ENCODE data around the gene KIF3B.

Gene KIF3B

DNA sequence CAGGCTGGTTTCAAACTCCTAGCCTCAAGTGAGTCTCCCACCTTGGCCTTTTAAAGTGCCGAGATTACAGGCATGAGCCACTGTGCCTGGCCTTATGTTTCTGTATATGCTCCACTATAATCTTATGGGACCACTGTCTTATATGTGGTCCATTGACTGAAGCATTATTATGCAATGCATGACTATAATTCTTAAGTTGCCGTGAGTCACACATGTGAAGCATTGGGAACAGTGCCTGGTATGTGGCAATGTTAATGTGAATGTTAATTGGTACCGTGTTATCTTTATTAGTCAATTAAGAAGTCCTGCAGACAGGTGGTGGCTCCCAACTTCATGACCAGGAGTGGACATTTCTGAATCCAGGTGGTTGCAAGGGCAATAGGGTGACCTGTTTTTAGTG is 66.0 kb downstream of the KIF3B start:
- TF ChIP-seq, protein P1, sequence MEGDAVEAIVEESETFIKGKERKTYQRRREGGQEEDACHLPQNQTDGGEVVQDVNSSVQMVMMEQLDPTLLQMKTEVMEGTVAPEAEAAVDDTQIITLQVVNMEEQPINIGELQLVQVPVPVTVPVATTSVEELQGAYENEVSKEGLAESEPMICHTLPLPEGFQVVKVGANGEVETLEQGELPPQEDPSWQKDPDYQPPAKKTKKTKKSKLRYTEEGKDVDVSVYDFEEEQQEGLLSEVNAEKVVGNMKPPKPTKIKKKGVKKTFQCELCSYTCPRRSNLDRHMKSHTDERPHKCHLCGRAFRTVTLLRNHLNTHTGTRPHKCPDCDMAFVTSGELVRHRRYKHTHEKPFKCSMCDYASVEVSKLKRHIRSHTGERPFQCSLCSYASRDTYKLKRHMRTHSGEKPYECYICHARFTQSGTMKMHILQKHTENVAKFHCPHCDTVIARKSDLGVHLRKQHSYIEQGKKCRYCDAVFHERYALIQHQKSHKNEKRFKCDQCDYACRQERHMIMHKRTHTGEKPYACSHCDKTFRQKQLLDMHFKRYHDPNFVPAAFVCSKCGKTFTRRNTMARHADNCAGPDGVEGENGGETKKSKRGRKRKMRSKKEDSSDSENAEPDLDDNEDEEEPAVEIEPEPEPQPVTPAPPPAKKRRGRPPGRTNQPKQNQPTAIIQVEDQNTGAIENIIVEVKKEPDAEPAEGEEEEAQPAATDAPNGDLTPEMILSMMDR (IDR thresholded peaks at IDR 0.05) = no peak

DNA sequence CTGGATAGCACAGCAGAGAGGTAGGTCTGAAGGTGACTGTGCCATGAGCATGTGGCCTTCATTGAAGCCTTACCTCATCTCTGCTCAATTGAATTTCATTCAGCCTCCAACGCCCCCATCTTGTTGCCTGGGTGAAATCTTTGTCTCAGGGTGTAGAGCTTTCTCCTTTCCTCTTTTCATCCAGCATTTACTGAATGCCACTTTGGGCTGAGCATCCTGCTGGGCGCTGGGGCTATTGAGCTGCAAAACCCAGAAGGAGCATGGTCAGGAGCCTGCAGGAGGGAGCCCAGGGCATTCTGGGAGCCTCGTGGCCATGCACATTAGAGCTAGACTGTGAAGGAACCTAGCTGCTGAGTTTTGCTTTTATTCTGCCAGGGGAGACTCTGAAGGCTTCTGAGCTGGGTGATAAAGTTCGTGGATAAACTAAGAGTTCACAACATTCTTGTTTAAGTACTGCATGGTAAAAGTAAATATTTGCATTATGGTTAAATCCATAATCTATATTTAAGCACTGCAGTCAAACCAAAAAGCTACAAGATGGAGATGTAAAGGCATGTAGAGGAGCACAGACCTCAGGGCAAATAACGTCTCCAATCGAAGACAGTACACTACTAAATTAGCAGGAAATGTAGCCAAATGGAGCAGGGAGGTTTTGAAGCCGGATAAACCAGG is 67.5 kb downstream of the KIF3B start:
- TF ChIP-seq, protein P1 (IDR thresholded peaks at IDR 0.05) = no peak

DNA sequence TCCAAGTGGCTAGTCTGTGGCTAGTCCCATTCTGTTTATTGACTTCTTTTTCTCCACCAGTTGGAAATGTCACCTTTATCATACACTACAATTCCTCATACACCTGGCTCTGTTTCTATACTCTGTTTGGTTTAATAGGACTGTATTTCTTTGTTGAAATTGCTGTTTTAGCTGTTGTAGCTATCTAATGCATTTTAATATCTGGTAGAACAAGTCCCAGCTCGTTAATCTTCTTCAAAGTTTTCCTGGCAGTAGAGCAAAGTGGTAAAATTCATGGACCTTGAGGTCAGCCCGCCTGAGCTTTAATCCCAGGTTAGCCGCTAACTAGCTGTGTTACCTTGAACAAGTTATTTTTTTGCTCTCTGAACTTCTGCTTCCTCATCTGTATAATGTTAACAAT is 70.8 kb downstream of the KIF3B start:
- TF ChIP-seq, protein P1 (IDR thresholded peaks at IDR 0.05) = no peak

DNA sequence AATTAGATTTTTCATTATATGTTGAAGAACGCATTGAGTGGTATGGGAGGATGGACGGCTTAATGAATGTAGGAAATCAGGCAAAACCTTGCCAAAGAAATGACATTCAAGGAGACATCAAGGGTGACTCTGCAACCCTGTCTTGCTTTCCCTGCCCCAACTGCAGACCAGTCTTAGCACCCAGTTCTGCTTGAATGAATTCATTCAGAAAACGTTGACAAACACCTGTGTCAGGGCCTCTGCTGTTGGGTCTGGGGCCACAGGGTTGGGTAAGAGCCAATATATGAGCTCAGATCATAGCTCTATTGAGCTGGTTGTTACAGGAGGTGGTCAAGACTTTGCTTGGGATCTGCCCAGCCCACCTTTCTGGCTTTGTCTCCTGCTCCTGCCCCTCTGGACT is 73.0 kb downstream of the KIF3B start:
- TF ChIP-seq, protein P1 (IDR thresholded peaks at IDR 0.05) = no peak

DNA sequence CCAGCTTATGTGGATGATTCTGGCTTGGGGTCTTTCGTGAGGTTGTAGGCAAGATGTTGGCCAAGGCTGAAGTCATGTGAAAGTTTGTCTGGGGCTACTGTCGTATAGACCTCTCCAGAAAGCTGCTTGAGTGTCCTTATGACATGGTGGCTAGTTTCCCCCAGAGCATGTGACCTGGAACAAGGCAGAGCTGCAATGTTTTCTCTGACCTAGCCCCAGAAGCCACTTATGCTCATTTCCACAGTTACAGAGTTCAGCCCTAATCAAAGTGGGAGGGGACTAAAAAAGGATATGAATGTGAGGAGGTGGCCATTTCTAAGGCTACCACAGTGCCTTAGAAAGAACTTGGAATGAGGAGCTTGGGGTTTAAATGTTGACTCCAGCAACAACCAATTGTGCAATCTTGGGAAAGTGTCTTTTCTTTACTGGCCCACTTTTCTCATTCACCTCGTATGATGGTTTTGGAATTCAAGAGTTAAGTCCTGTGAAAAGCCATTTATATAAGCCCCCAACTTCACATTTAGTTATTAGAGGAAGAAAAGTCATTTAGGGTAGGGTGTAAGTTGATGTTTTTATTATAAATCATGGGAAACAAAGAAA is 74.8 kb downstream of the KIF3B start:
- TF ChIP-seq, protein P1 (IDR thresholded peaks at IDR 0.05) = no peak

DNA sequence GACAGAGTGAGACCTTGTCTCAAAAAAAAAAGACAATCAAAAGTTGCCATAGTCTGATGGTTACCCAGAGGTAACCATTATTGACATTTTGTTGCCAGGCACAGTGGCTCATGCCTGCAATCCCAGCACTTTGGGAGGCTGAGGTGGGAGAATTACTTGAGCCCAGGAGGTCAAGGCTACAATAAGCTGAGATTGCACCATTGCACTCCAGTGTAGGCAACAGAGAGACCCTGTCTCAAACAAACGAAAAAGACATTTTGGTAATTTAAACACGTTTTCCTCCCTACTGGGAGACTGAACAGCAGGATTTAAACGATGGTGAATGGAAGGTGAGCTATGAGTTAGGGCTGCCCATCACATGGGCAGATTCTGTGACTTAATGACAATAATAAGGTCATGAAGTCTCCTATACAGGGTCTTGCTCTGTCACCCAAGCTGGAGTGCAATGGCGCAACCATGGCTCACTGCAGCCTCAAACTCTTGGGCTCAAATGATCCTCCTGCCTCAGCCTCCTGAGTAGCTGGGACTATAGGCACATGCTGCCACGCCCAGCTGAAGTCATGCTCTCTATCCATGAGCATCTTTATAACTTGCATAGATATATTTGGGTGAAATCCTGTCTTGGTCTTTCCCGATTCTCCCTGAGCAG is 76.5 kb downstream of the KIF3B start:
- TF ChIP-seq, protein P1 (IDR thresholded peaks at IDR 0.05) = no peak

DNA sequence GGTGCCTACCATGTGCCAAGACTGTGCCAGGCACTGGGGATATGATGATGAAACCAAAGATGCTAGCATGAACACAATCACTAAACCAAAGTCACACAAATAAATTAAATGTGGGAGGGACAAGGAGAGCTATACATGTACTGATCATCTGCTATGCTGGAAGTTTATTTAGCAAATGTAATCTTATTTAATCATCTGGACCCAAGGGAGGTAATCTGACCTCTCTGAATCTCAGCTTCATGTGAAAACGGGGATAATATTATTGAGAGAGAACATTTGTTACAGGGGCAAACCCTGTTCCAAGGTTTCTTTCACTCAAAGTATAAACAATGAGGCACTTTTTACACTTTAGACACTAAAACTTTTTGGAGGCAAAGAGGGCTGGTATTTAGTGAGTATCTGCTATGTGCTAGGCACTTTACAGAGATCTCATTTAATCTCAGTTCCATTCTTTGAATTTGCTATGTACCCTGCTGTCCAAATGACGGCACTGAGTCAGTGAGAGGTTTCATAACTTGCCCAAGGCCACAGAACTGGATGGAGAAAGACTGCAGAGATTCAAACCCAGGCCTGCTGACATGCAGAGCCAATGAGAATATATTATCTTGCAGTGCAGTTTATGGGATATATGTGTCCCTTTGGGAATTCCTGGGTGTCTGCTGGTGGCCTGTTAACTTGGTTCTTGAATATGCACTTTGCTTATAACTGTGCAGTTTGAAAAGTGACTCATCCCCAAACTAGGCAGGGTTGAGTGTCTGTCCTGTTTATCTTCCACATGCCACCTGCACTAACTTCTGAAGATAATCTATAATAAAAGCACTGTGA is 77.4 kb downstream of the KIF3B start:
- TF ChIP-seq, protein P1 (IDR thresholded peaks at IDR 0.05) = no peak
